Activated CD4-positive, alpha-beta memory T cell treated with anti-CD3 and anti-CD28 coated beads for 36 hours (primary cell): ENCODE measurements around the gene UNC93B1. TPM values are rescaled to one million over a fixed set of nuclear protein-coding genes. Genes with fewer than 3 reads are reported as not detected.
"Not testable (repeated sequence)": the region's sequence is repeated elsewhere in the genome, so short reads cannot be mapped to it uniquely, and the experiment has no call there.

Experiments used
- CTCF ChIA-PET: fragments of 350-600 bp; sonication (Branson Sonifier 250); formaldehyde crosslinking; loops from one replicate; lab custom pipeline; 2021; ENCODE audit warnings: antibody characterized with exemption, inconsistent platforms; lab: Charles Lee
- POLR2A ChIA-PET: fragments of 350-600 bp; sonication (Branson Sonifier 250); formaldehyde crosslinking; loops from one replicate; lab custom pipeline; 2021; ENCODE audit warnings: antibody characterized with exemption; lab: Charles Lee
- DNase-seq: peaks from one replicate; pipeline ENCODE4 v3.0.0-alpha.2; 2020
- H3K27ac Mint-ChIP-seq: one replicate; pipeline ENCODE4 v1.8.0; 2021; ENCODE audit warnings: mixed read lengths
- H3K27me3 Mint-ChIP-seq: one replicate; pipeline ENCODE4 v1.8.0; 2021; ENCODE audit warnings: mixed read lengths
- H3K36me3 Mint-ChIP-seq: one replicate; pipeline ENCODE4 v1.8.0; 2021; ENCODE audit warnings: mixed read lengths
- H3K4me1 Mint-ChIP-seq: one replicate; pipeline ENCODE4 v1.8.0; 2021; ENCODE audit warnings: low read depth, mixed read lengths
- H3K4me3 Mint-ChIP-seq: one replicate; pipeline ENCODE4 v1.8.0; 2021; ENCODE audit warnings: mild to moderate bottlenecking, mixed read lengths
- H3K9me3 Mint-ChIP-seq: one replicate; pipeline ENCODE4 v1.8.0; 2021; ENCODE audit warnings: mixed read lengths
- intact Hi-C: fragments of 100-400 bp; cut with micrococcal nuclease; formaldehyde crosslinking; loops from one replicate; pipeline ENCODE4 v1.15.1; 2023
- total RNA-seq, 2 experiments: library from RNA; stranded (reverse); gene quantifications; one replicate each; pipeline ENCODE4 v1.2.3, GENCODE V29; 2021

Gene UNC93B1
- total RNA-seq, 2 experiments from 2014 or later = 20.0 to 21.5 TPM

- intact Hi-C loops = no loop called here
- ChIA-PET CTCF (interaction anchor here (0.9 to 1.1 kb wide), 2 partner anchors 44 to 643 kb away, joined by 3 to 4 read pairs; no protein-coding TSS in a partner anchor), POLR2A (no interaction called here)
- no peaks in the 10 kb centered on the region for H3K27me3 Mint-ChIP-seq
- H3K27ac Mint-ChIP-seq = no peak overlapping the region
- H3K9me3 Mint-ChIP-seq = no peaks in the 10 kb centered on the region
- H3K36me3 Mint-ChIP-seq = peaks cover 2% of the 10 kb centered on the region
- H3K4me1 Mint-ChIP-seq = peaks cover 26% of the 10 kb centered on the region
- H3K4me3 Mint-ChIP-seq = no peak overlapping the region
- no peak for DNase-seq
These were observed 4.7 kb downstream of the UNC93B1 start for GRCh38 chr11:67999201-67999629.

GRCh38 chr11:67998150-67999045 is 5.5 kb downstream of the UNC93B1 start:
- DNase-seq = peak; percentile 39
- no peak overlapping the region for H3K27ac Mint-ChIP-seq
- peaks cover 28% of the 10 kb centered on the region for H3K4me1 Mint-ChIP-seq
- ChIA-PET POLR2A (no interaction called here), CTCF (interaction anchor here (0.9 to 1.1 kb wide), 2 partner anchors 43 to 642 kb away, joined by 3 to 4 read pairs; no protein-coding TSS in a partner anchor)
- no peak overlapping the region for H3K4me3 Mint-ChIP-seq
- H3K36me3 Mint-ChIP-seq = peaks cover 2% of the 10 kb centered on the region
- intact Hi-C loops = no loop called here
- H3K27me3 Mint-ChIP-seq = no peaks in the 10 kb centered on the region
- H3K9me3 Mint-ChIP-seq = no peaks in the 10 kb centered on the region

- peaks cover 23% of the 10 kb centered on the region for H3K4me1 Mint-ChIP-seq
- H3K9me3 Mint-ChIP-seq = no peaks in the 10 kb centered on the region
- CTCF ChIA-PET = interaction anchor here (1.1 kb wide), 1 partner anchor 42 kb away, joined by 4 read pairs; no protein-coding TSS in a partner anchor
- no peak overlapping the region for H3K27ac Mint-ChIP-seq
- intact Hi-C loops = no loop called here
- POLR2A ChIA-PET = no interaction called here
- H3K27me3 Mint-ChIP-seq = no peaks in the 10 kb centered on the region
- H3K36me3 Mint-ChIP-seq = peaks cover 2% of the 10 kb centered on the region
- DNase-seq = no peak
- no peak overlapping the region for H3K4me3 Mint-ChIP-seq
These were observed 6.4 kb downstream of the UNC93B1 start for GRCh38 chr11:67997475-67997921.

GRCh38 chr11:67996622-67997474 is 7.0 kb downstream of the UNC93B1 start:
- peaks cover 19% of the 10 kb centered on the region for H3K4me1 Mint-ChIP-seq
- no peaks in the 10 kb centered on the region for H3K9me3 Mint-ChIP-seq
- POLR2A ChIA-PET = no interaction called here
- DNase-seq = peak; percentile 59
- no peak overlapping the region for H3K27ac Mint-ChIP-seq
- CTCF ChIA-PET = interaction anchor here (0.6 to 1.1 kb wide), 2 partner anchors 41 to 280 kb away, joined by 3 to 4 read pairs; no protein-coding TSS in a partner anchor
- peaks cover 2% of the 10 kb centered on the region for H3K36me3 Mint-ChIP-seq
- intact Hi-C loops = no loop called here
- no peaks in the 10 kb centered on the region for H3K27me3 Mint-ChIP-seq
- no peak overlapping the region for H3K4me3 Mint-ChIP-seq

GRCh38 chr11:67996051-67996450 is 7.8 kb downstream of the UNC93B1 start:
- intact Hi-C loops = no loop called here
- no peak for DNase-seq
- Mint-ChIP-seq H3K4me3 (no peak overlapping the region), H3K36me3 (peaks cover 2% of the 10 kb centered on the region), H3K9me3 (no peaks in the 10 kb centered on the region), H3K27ac (no peak overlapping the region), H3K4me1 (peaks cover 19% of the 10 kb centered on the region), H3K27me3 (no peaks in the 10 kb centered on the region)
- ChIA-PET POLR2A (no interaction called here), CTCF (no interaction called here)

- POLR2A ChIA-PET, intact Hi-C loops, CTCF ChIA-PET, H3K27me3 Mint-ChIP-seq, H3K4me3 Mint-ChIP-seq, H3K9me3 Mint-ChIP-seq, DNase-seq, H3K36me3 Mint-ChIP-seq, H3K27ac Mint-ChIP-seq: not testable (repeated sequence)
- H3K4me1 Mint-ChIP-seq = peaks cover 19% of the 10 kb centered on the region
These were observed 8.3 kb downstream of the UNC93B1 start for GRCh38 chr11:67995579-67995978.

- H3K9me3 Mint-ChIP-seq, intact Hi-C loops, POLR2A ChIA-PET, DNase-seq, H3K36me3 Mint-ChIP-seq, H3K27ac Mint-ChIP-seq, H3K27me3 Mint-ChIP-seq, H3K4me3 Mint-ChIP-seq: not testable (repeated sequence)
- CTCF ChIA-PET = interaction anchor here (1.5 kb wide), 1 partner anchor 15 kb away, joined by 3 read pairs; no protein-coding TSS in a partner anchor
- H3K4me1 Mint-ChIP-seq = peaks cover 19% of the 10 kb centered on the region
These were observed 8.8 kb downstream of the UNC93B1 start for GRCh38 chr11:67995129-67995528.

GRCh38 chr11:67994387-67994786 is 9.5 kb downstream of the UNC93B1 start:
- H3K36me3 Mint-ChIP-seq, DNase-seq, H3K27ac Mint-ChIP-seq, intact Hi-C loops, H3K27me3 Mint-ChIP-seq, H3K9me3 Mint-ChIP-seq, POLR2A ChIA-PET, H3K4me3 Mint-ChIP-seq: not testable (repeated sequence)
- CTCF ChIA-PET = interaction anchor here (0.7 to 1.5 kb wide), 4 partner anchors 8 to 39 kb away, joined by 3 to 4 read pairs (median 3); no protein-coding TSS in a partner anchor
- H3K4me1 Mint-ChIP-seq = peaks cover 19% of the 10 kb centered on the region

- CTCF ChIA-PET = interaction anchor here (0.7 to 1.5 kb wide), 4 partner anchors 9 to 38 kb away, joined by 3 to 4 read pairs (median 3); no protein-coding TSS in a partner anchor
- H3K4me3 Mint-ChIP-seq, POLR2A ChIA-PET, H3K27me3 Mint-ChIP-seq, intact Hi-C loops, H3K36me3 Mint-ChIP-seq, H3K27ac Mint-ChIP-seq, H3K9me3 Mint-ChIP-seq: not testable (repeated sequence)
- peak; percentile 72 for DNase-seq
- peaks cover 19% of the 10 kb centered on the region for H3K4me1 Mint-ChIP-seq
These were observed 10.1 kb downstream of the UNC93B1 start for GRCh38 chr11:67993821-67994220.

GRCh38 chr11:67991347-67992121 is 12.4 kb downstream of the UNC93B1 start:
- CTCF ChIA-PET, DNase-seq, POLR2A ChIA-PET, H3K4me3 Mint-ChIP-seq, intact Hi-C loops, H3K27me3 Mint-ChIP-seq, H3K4me1 Mint-ChIP-seq, H3K36me3 Mint-ChIP-seq, H3K27ac Mint-ChIP-seq, H3K9me3 Mint-ChIP-seq: not testable (repeated sequence)

- H3K9me3 Mint-ChIP-seq, H3K4me1 Mint-ChIP-seq, CTCF ChIA-PET, DNase-seq, intact Hi-C loops, H3K36me3 Mint-ChIP-seq, H3K27ac Mint-ChIP-seq, POLR2A ChIA-PET, H3K27me3 Mint-ChIP-seq, H3K4me3 Mint-ChIP-seq: not testable (repeated sequence)
These were observed 13.2 kb downstream of the UNC93B1 start for GRCh38 chr11:67990546-67991346.
